ENCODE results near the gene COL6A6.
"Not testable (repeated sequence)": the region's sequence is repeated elsewhere in the genome, so short reads cannot be mapped to it uniquely, and the experiment has no call there.

Gene COL6A6

DNA sequence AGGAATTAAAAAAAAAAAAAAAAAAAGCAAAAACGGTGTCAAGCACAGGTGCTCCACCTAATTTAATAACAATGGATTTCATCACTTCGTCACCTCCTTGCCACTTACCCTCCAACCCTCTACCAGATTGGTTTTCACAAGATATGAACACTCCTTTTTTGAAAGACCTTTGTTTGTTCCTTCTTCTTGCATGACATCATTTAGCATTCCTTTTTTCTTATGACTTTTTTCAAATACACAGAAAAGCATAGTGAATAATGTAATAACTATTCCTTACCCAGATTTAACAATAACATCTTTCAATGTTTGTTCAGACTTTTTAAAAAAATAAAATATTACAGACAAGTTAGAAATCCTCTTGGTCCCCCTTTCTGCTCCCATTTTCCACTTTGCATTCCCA is 16.3 kb downstream of the COL6A6 start:
- no peak for DNase-seq

DNA sequence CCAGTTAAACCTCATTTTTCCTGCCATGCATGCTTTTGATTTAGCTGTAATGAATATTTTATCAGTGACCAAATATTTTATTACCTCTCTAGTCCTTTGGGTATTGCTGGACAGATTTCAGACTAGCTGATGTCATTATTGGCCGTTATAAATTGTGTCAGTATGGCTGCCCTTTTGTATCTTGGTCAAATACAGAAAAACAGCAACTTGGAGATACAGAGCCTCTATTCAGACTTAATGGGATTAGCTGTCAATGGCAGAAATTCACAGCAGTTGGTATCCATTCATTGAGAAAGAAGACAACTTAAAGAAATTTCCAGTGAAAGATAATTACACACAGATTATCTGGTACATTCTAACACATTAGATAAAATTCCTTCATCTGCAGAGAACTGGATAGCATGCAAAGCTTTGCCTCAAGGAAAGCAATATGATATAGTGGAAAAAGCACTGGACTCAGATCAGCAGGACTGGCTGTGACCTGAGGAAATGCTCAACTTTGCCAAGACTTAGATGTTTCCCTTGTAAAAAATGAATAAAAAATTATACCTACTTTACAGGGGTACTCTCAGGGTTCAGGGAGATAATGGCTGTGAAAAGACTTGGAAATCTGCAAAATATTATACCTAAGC is 20.8 kb downstream of the COL6A6 start:
- no peak for DNase-seq

GRCh38 chr3:130539005-130539404 is 22.0 kb downstream of the COL6A6 start:
- DNase-seq, result peak; percentile 27 to 48

DNA sequence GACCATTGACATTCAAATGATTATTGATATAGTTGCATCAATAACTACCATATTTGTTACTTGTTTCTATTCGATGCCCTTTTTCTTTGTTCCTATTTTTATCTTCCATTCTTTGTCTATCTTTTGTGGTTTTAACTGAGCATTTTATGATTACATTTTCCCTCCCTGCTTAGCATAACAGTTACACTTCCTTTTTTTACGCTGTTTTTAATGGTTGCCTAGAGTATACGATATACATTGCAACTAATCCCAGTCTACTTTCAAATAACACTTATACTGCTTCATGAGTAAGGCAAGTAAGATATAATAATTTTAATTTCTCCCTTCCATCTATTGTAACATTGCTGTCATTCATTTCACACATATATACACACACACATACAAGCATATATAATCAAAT is 26.3 kb downstream of the COL6A6 start:
- no peak for DNase-seq

DNA sequence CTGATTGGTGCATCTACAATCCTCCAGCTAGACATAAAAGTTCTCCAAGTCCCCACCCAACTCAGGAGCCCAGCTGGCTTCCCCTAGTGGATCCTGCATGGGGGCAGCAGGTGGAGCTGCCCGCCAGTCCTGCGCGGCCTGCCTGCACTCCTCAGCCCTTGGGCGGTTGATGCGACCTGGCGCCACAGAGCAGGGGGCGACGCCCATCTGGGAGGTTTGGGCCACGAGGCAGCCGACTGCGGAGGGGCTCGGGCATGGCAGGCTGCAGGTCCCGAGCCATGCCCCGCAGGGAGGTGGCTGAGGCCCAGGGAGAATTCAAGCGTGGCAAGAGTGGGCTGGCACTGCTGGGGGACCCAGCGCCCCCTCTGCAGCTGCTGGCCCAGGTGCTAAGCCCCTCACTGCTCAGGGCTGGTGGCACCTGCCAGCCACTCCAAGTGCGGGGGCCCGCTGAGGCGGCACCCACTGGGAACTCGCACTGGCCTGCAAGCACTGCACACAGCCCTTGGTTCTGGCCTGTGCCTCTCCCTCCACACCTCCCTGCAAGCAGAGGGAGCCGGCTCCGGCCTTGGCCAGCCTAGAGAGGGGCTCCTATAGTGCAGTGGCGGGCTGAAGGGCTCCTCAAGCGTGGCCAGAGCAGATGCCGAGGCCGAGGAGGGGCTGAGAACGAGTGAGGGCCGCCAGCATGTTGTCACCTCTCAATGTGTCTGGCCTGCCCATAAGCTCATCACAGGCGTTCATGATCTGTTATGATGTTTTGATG is 30.1 kb downstream of the COL6A6 start:
- DNase-seq, result no peak

DNA sequence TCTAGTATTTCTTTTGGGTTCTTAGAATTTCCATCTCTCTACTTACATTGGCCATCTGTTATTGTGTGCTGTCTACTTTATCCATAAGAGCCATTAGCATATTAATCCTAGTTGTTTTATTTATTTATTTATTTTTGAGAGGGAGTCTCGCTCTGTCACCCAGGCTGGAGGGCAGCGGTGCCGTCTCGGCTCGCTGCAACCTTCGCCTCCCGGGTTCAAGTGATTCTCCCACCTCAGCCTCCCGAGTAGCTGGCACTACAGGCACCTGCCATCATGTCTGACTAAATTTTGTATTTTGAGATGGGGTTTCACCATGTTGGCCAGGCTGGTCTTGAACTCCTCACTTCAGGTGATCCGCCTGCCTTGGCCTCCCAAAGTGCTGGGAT is 30.7 kb downstream of the COL6A6 start:
- DNase-seq, result not testable (repeated sequence)

DNA sequence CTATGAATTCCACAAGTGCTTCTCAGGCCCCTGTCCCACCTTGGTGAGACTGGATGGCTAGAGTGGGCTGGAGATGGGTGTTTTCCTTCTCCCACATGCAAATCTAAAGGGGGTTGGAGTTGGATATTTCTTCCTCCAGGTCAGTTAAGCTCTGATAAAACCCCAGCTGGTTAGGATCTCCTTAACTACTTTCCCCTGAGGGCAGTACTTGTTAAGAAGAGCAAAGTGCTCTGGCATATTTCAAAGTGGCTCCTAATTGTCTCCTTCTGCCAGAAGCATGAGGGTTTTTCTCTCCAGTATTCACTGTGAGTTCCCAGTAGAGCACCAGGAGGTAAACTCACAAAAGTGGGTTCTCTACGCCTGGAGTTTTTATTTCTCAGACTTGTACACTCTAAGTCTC is 31.4 kb downstream of the COL6A6 start:
- no peak for DNase-seq

GRCh38 chr3:130557336-130558035 is 40.5 kb downstream of the COL6A6 start:
- DNase-seq, result no peak

GRCh38 chr3:130558366-130558765 is 41.4 kb downstream of the COL6A6 start:
- no peak for DNase-seq

GRCh38 chr3:130565224-130565623 is 48.2 kb downstream of the COL6A6 start:
- DNase-seq, result no peak
